ENCODE results near the gene BEST4.
"Not testable (repeated sequence)": the region's sequence is repeated elsewhere in the genome, so short reads cannot be mapped to it uniquely, and the experiment has no call there.

The BEST4 gene

GRCh38 chr1:44819196-44819607 lies 31.2 kb upstream of the BEST4 start:
- DNase-seq, result no peak

DNA sequence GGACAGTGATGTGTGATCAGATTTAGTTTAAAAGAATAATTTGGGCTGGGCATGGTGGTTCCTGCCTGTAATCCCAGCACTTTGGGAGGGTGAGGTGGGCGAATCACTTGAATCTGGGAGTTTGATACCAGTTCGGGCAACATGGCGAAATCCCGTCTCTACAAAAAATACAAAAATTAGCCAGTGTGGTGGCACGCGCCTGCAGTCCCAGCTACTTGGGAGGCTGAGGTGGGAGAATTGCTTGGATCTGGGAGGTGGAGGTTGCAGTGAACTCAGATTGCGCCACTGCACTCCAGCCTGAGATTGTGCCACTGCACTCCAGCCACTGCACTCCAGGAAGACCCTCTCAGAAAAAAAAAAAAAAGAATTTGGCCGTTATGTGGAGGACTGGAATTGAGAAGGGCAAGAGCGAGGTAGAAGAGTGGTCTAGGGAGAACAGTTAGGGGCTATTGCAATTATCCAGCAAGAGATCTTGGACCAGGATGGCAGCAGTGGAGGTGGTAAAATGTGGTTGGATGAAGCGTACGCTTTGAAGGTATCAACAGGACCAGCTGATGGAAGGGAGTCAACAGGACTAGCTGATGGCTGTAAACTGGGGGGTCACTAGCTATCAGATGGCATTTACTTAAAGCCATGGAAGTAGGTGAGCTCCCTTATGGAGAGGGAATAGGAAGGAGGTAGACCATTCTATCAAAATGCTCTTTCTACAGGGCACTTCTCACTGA lies 30.0 kb upstream of the BEST4 start:
- DNase-seq, result no peak

DNA sequence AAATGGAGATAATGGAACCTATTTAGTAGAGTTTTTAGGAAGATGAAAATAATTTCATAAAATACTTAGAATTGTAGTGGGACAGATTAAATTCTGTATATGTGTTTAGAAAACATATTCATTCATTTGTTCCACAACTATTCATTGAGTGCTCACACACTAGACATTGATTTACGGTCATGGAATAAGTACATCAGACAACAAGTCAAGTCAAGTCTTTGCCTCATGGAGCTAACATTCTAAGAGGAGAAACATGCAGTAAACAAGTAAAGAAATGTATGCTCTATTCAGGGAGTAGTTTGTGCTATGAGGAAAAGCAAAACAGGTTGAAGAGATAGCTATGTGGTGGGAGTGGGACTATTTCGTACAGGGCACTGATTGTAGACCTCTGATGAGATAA lies 29.3 kb upstream of the BEST4 start:
- no peak for DNase-seq

GRCh38 chr1:44815926-44816325 lies 28.0 kb upstream of the BEST4 start:
- not testable (repeated sequence) for DNase-seq

DNA sequence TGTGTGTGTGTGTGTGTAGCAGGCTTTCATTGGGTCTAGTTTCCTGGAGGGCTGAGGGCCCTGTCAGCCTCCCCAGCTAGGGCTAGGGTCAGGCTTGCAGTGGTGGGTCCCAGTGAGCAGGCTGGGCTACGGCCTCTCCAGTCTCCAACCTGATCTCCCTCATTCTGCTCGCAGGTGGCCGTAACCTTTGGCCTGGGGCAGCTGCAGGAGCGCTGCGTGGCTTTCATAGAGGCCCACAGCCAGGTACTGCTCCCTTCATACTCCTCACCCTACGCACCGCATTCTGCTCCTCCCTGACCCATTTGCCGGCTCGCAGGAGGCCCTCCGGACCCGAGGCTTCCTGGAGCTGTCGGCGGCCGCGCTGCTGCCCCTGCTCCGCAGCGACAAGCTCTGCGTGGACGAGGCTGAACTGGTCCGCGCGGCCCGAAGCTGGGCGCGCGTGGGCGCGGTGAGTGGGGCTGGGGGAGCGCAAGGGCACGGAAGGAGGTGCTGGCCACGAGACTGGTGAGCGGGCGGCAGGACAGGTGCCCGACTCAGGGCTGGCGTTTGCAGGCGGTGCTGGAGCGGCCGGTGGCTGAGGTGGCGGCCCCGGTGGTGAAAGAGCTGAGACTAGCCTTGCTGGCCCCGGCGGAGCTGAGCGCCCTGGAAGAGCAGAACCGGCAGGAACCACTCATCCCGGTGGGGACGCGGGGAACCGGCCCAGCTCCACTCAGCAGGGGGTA lies 25.0 kb upstream of the BEST4 start:
- no peak for DNase-seq

DNA sequence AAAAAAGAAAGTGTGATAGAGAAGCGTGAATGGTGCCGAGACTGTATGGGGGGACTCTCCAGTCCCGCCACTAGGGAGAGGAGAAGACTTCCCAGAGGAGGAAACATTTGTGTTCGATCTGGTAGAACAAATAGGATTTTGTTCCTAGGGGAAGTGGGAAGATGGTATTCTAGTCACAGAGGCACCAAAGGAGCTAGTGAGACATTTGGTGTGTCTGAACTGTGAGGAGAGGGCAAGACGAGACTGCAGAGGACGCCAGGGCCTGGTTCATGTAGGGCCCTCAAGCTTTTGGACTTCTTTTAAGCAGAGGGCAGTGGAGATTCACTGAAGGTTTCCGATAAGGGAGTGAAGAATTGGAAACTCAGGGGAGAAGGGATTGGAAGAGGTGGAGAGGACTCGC lies 23.3 kb upstream of the BEST4 start:
- DNase-seq, result no peak

GRCh38 chr1:44810762-44811105 lies 22.8 kb upstream of the BEST4 start:
- DNase-seq, result not testable (repeated sequence)

- no peak for DNase-seq
Measured at GRCh38 chr1:44810101-44810761, 22.3 kb upstream of the BEST4 start.

- DNase-seq, result peak; percentile 88
Measured at GRCh38 chr1:44808938-44809917, 21.3 kb upstream of the BEST4 start.

GRCh38 chr1:44808063-44808937 lies 20.3 kb upstream of the BEST4 start, which contains the start of gene BTBD19:
BTBD19 (plus strand) TSS chr1:44808523; CDS start chr1:44808821, 298 bp downstream.
- peak; percentile 89 for DNase-seq

GRCh38 chr1:44807364-44808062 lies 19.5 kb upstream of the BEST4 start:
- peak; percentile 91 for DNase-seq

DNA sequence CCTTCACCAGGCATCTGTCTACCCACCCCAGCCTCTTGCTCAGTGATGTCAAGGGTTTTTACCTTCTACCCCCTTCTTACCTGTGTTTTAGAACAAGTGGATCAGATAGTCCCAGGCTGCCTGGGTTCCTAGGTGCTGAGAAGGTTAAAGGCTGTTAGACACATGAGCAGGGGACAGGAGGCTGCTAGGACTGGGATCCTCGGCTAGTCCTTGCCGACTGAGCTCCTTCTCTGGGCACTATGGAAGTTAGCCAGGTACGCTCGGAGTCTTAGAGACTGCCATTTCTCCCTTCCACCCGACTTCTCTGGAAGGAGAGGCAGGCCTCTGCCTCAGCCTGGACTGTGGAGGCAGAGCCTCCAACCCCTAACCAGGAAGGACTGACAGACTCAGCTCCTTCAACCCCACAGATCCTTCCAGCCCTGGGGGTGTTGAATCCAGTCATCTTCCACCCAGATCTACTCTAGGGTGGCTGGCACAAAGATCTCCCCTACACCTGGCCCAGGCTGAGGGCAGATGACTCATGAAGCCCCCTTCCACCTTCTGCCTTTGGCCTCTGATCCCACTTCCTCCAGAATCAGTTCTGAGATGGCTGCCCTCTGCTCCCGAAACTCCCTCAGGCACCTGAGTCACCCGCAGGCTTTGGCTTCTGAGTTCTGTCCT lies 18.9 kb upstream of the BEST4 start, which contains the start of gene DYNLT4:
TSS of gene DYNLT4 (minus strand) at position 648 of the 660 bp plus-strand sequence. CDS start 683 bp downstream, outside the sequence.
- no peak for DNase-seq

GRCh38 chr1:44806025-44806703 lies 18.2 kb upstream of the BEST4 start:
- no peak for DNase-seq

DNA sequence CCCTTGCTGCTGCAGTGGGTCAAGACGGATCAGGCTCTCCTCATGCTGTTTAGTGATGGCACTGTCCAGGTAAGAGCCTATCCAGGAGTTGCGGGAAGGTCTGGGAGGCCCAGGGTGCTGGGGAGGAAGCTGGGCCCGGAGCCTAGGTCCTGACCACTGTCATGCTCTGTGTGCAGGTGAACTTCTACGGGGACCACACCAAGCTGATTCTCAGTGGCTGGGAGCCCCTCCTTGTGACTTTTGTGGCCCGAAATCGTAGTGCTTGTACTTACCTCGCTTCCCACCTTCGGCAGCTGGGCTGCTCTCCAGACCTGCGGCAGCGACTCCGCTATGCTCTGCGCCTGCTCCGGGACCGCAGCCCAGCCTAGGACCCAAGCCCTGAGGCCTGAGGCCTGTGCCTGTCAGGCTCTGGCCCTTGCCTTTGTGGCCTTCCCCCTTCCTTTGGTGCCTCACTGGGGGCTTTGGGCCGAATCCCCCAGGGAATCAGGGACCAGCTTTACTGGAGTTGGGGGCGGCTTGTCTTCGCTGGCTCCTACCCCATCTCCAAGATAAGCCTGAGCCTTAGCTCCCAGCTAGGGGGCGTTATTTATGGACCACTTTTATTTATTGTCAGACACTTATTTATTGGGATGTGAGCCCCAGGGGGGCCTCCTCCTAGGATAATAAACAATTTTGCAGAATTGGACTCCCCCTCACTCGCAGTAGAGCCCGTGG lies 17.5 kb upstream of the BEST4 start:
- DNase-seq, result no peak

GRCh38 chr1:44803312-44804095 lies 15.5 kb upstream of the BEST4 start:
- peak; percentile 53 for DNase-seq

DNA sequence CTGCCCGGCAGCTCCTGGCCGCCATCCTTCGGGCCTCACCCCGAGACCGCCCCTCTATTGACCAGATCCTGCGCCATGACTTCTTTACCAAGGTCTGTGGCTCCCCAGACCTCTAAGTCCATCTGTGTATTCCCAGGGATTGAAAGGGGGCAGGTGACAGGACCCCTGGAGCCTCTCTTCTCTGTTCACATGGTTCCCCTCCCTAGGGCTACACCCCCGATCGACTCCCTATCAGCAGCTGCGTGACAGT lies 15.0 kb upstream of the BEST4 start:
- DNase-seq, result no peak

GRCh38 chr1:44802306-44803061 lies 14.5 kb upstream of the BEST4 start:
- peak; percentile 58 for DNase-seq

Data from activated CD8-positive, alpha-beta memory T cell treated with anti-CD3 and anti-CD28 coated beads, Interleukin-2, amount 50 U/mL, for 48 hours (primary cell).